ENCODE data around the gene PWP1. TPM values are rescaled to one million over a fixed set of nuclear protein-coding genes. Genes with fewer than 3 reads are reported as not detected.
A peak's percentile ranks its signal among the peaks of the same experiment; 100 is the strongest.

Gene PWP1
- total RNA-seq, 1 donor from 2014 or later: 38.1 TPM

DNA sequence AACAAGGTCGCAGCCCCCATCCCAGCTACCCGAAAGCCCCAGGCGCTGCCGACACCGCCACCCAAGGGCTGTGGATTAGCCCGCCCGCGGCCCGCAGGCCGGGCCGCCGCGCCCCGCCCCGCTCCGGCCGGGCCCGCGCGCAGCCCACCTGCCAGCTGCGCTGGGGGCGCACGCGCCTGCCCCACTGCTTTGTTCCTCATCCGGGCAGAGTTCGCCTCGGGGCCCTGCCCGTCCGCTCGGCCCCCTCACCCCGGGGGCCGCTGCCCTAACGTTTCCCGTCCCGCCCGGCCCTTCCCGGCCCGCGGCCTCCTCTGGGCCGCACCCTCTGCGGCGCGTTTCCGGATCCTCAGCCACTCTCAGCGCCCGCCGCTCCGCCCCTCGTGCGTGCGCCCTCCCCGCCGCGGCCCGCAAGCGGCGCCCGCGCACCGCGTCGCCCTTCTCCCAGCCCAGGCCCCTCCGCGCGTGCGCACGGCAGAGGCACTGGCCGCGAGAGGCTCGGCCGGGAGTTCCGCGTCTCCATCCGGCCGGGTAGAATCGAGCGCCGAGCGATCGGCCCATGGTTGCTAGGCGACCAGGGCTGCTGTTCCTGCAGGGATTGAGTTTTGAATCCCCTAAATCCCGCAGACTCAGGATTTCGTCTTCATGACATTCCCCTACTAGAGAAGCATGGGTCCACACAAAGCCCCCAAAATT, 75.4 kb downstream of the PWP1 start, which contains the start of gene PRDM4:
TSS of gene PRDM4 (minus strand) at position 329 of the 693 bp plus-strand sequence. CDS start 622 bp downstream, outside the sequence.
- Histone ChIP-seq H3K36me3 (ENCODE audit: control insufficient read depth in 3 of 3, insufficient read depth in 3 of 3, low read length in 3 of 3) (peaks cover 4 to 10% (median 8%) of the 10 kb centered on the region in 3 donors), H3K4me1 (ENCODE audit: control insufficient read depth in 3 of 3, insufficient read depth in 3 of 3, low read length in 3 of 3) (peaks cover 18 to 23% (median 22%) of the 10 kb centered on the region in 3 donors), H3K4me3 (ENCODE audit: low read length in 3 of 3) (peak within 1 kb of the TSS; percentile 80 to 92 (median 85))

DNA sequence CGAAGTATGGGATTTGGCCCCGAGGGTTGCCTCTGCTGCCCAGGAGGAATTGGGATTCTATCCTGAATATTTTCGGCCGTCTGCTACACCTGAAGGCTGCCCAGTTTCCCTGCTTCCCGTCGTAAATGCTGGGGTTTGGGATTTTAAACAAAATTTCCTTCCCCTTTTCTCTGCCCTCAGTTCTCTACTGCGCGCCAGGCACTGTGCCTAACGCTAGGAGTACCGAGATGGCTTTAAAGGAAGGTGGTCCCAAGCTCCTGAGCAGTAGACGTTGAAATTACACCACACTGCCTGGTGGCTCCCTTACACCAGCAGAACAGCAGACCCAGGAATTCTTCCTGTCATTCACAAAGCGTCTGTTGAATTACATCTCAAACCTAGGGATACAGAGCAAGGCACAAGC, 75.9 kb downstream of the PWP1 start:
- peaks cover 2 to 7% (median 4%) of the 10 kb centered on the region in 3 donors for H3K36me3 ChIP-seq (ENCODE audit: control insufficient read depth in 3 of 3, insufficient read depth in 3 of 3, low read length in 3 of 3)
- H3K4me1 ChIP-seq (ENCODE audit: control insufficient read depth in 3 of 3, insufficient read depth in 3 of 3, low read length in 3 of 3): peaks cover 18 to 23% (median 22%) of the 10 kb centered on the region in 3 donors
- peak overlapping the region; percentile 72 to 80 (median 75) for H3K9ac ChIP-seq (ENCODE audit: low read depth in 1 of 3, low read length in 3 of 3)
- H3K27me3 ChIP-seq (ENCODE audit: control insufficient read depth in 3 of 3, insufficient read depth in 3 of 3, low read length in 3 of 3): no peaks in the 10 kb centered on the region
- H3K27ac ChIP-seq (ENCODE audit: low read depth, low read length): peak overlapping the region; percentile 36
- H3K4me3 ChIP-seq (ENCODE audit: low read length in 3 of 3): peak overlapping the region; percentile 80 to 92 (median 85)
- no peaks in the 10 kb centered on the region for H3K9me3 ChIP-seq (ENCODE audit: control insufficient read depth in 3 of 3, low read length in 3 of 3)

More for the DNA sequence above, 75.4 kb downstream of the PWP1 start, which contains the start of gene PRDM4:
- H3K9ac ChIP-seq (ENCODE audit: low read depth in 1 of 3, low read length in 3 of 3): peak within 1 kb of the TSS; percentile 81 to 85 (median 82)
- no peaks in the 10 kb centered on the region for H3K27me3 ChIP-seq (ENCODE audit: control insufficient read depth in 3 of 3, insufficient read depth in 3 of 3, low read length in 3 of 3)
- H3K9me3 ChIP-seq (ENCODE audit: control insufficient read depth in 3 of 3, low read length in 3 of 3): no peaks in the 10 kb centered on the region
- peak within 1 kb of the TSS; percentile 36 for H3K27ac ChIP-seq (ENCODE audit: low read depth, low read length)

Other genes with a start within 250 kb of the PWP1 start
- 9.9 TPM for gene PRDM4, start 75.3 kb downstream of the PWP1 start, total RNA-seq
- gene ASCL4, start 88.9 kb downstream of the PWP1 start, total RNA-seq: not detected

Data from skeletal muscle tissue (tissue), 4 donors.